ENCODE measurements around the gene KCNH1. TPM values are rescaled to one million over a fixed set of nuclear protein-coding genes. Genes with fewer than 3 reads are reported as not detected.

Gene KCNH1
- total and polyA plus RNA-seq, 9 of the 15 experiments (the other 6 are each of a cell fraction or from before 2014, with no cell fraction given) = not detected

DNA sequence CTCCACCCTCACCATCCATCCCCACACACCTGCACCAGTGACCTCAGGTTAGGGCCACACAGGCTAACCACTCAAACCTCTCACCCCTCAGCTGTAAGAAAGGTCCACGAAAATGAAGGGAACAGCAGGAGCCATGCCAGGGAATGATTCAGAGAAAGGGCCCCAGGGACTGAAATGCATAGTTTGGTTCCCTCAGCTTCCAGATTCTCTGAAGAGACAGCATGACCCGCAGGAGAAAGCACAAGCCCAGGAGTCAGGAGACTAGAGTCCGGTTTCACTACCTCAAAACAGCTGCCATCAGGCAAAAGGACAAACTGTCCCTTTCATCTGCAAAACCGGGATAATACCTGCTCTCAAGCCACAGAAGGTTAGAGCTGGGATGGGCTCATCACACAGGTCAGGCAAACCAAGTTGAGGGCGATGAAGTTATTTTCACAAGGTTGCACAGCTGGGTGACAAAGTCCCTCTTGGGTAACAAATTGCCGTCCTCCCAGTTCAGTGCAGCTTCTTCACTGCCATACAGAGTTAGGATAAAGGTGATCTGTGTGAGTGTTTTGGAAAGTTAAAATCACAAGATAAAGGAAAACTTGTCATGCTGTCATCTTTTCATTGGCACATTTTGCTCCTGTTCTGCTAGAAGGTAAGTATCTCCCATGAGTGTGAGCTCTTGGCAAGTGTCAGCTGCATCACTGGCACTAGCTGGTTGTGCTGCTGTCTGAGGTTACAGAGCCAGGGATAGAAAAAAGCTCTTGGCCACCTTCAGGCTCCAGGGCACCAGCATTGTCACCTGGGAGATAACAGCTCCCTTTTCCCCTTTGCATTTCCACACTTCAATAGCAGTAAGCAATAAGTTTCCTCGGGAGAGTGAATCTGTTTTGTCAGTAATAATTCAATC is 120.4 kb downstream of the KCNH1 start:
- FAIRE-seq (no peak), DNase-seq (ENCODE audit: extremely low read depth in 1 of 4, low spot score in 3 of 4) (no peak), ATAC-seq (no peak)
- Histone ChIP-seq H4K20me1 (replicated peaks; ENCODE audit: control insufficient read depth, insufficient read depth, low read length) (no peaks in the 10 kb centered on the region), H3K4me3 (no peak overlapping the region), H3K9me1 (ENCODE audit: control insufficient read depth, insufficient read depth, low read length) (no peaks in the 10 kb centered on the region), H3K4me1 (replicated peaks in 1 of 2; ENCODE audit: control insufficient read depth in 2 of 2, insufficient read depth in 2 of 2, low read length in 2 of 2) (no peaks in the 10 kb centered on the region), H3K79me2 (ENCODE audit: control insufficient read depth, insufficient read depth, low read length) (no peaks in the 10 kb centered on the region), H3K9me3 (replicated peaks; ENCODE audit: control insufficient read depth, insufficient read depth, low read depth, low read length) (no peaks in the 10 kb centered on the region), H3K4me2 (ENCODE audit: insufficient read depth, low read length) (no peak overlapping the region), H2AFZ (ENCODE audit: low read depth, low read length) (no peak overlapping the region), H3K9ac (ENCODE audit: insufficient read depth in 1 of 2, low read depth in 2 of 2, low read length in 2 of 2) (no peak overlapping the region), H3K36me3 (ENCODE audit: control insufficient read depth, insufficient read depth, low read length) (no peaks in the 10 kb centered on the region), H3K27me3 (ENCODE audit: control insufficient read depth in 2 of 2, insufficient read depth in 2 of 2, low read length in 2 of 2) (no peaks in the 10 kb centered on the region), H3K27ac (ENCODE audit: extremely low read depth, low read depth, low read length) (no peak overlapping the region)
- no peak for TF ChIP-seq NFRKB (IDR thresholded peaks at IDR 0.05; ENCODE audit: low read depth)
- no peak for TF ChIP-seq ILF3 (IDR thresholded peaks at IDR 0.05; ENCODE audit: borderline replicate concordance)
- TF ChIP-seq FOXO4 (CRISPR knock-in tag; IDR thresholded peaks at IDR 0.05) = no peak
- TF ChIP-seq SIN3B (IDR thresholded peaks at IDR 0.05; ENCODE audit: low read depth) = no peak
- TF ChIP-seq ZNF740 (CRISPR knock-in tag; IDR thresholded peaks at IDR 0.05) = no peak
- no peak for TF ChIP-seq ZNF740 (tag; IDR thresholded peaks at IDR 0.05)
- TF ChIP-seq SAFB2 (IDR thresholded peaks at IDR 0.05; ENCODE audit: borderline replicate concordance, low read depth, low read length, severe bottlenecking) = no peak
- no peak for TF ChIP-seq SMAD4 (CRISPR knock-in tag; conservative IDR thresholded peaks at IDR 0.05)
- no peak for TF ChIP-seq DMBX1 (CRISPR knock-in tag; IDR thresholded peaks at IDR 0.05; ENCODE audit: borderline replicate concordance)
- TF ChIP-seq CBFB (CRISPR knock-in tag; IDR thresholded peaks at IDR 0.05) = no peak
- TF ChIP-seq ZNF277 (CRISPR knock-in tag; IDR thresholded peaks at IDR 0.05; ENCODE audit: borderline replicate concordance) = no peak
- TF ChIP-seq SMC3 (conservative IDR thresholded peaks at IDR 0.05; ENCODE audit: insufficient read depth, low read depth, low read length) = no peak
- no peak for TF ChIP-seq ZNF133 (CRISPR knock-in tag; IDR thresholded peaks at IDR 0.05)
- TF ChIP-seq ZNF3 (CRISPR knock-in tag; IDR thresholded peaks at IDR 0.05) = no peak
- no peak for TF ChIP-seq NELFE (IDR thresholded peaks at IDR 0.05; ENCODE audit: insufficient read depth, insufficient read length)
- no peak for TF ChIP-seq NCOA1 (IDR thresholded peaks at IDR 0.05; ENCODE audit: low read depth)
- TF ChIP-seq RBM25 (IDR thresholded peaks at IDR 0.05; ENCODE audit: low read depth, low read length, severe bottlenecking) = no peak
- no peak for TF ChIP-seq ZNF57 (CRISPR knock-in tag; IDR thresholded peaks at IDR 0.05)
- 0% methylated on average over 7 of the region's 7 CpGs for whole genome bisulfite sequencing (ENCODE audit: insufficient coverage, low coverage, missing lambda C conversion rate)
- POLR2A ChIA-PET = interaction anchor here (0.6 to 0.8 kb wide), 2 partner anchors 10 to 70 kb away, joined by 3 to 4 read pairs; no protein-coding TSS in a partner anchor
- CTCF ChIA-PET (ENCODE audit: low intra/inter-chr PET ratio) = no interaction called here
- BruUV-seq (replicated peaks) = no TSS peak
- intact Hi-C loops (cut with micrococcal nuclease) = no loop called here
- in situ Hi-C loops (cut with MboI) = no loop called here
